H1 (cell line): Measurements from ENCODE around the gene SLC35F3. TPM values are rescaled to one million over a fixed set of nuclear protein-coding genes. Genes with fewer than 3 reads are reported as not detected.

Experiments used
- CTCF ChIA-PET: fragments of 300-600 bp; sonication (Branson Sonifier 250); formaldehyde crosslinking; loops from one replicate; lab custom pipeline; 2021; ENCODE audit not compliant: partially characterized antibody; lab: Charles Lee
- POLR2A ChIA-PET: fragments of 300-600 bp; sonication (Branson Sonifier 250); formaldehyde crosslinking; loops from one replicate; lab custom pipeline; 2021; ENCODE audit warnings: inconsistent platforms; ENCODE audit not compliant: partially characterized antibody; lab: Charles Lee
- DNase-seq, 2 experiments: peaks; one replicate each; pipeline versions ENCODE4 v3.0.0 to v3.0.0-alpha.2; 2010 to 2022; ENCODE audit warnings: low spot score in 2 of 2, low read depth in 1 of 2, mixed read lengths in 1 of 2
- FAIRE-seq: peaks from 2 replicates; lab custom pipeline; 2011; peaks lifted over from hg19 to GRCh38; lab: Jason Lieb, UNC
- H2AFZ ChIP-seq: 2 replicates; pipeline ENCODE4 v1.8.1; 2012; ENCODE audit warnings: low read length, inconsistent platforms
- H2AK5ac ChIP-seq: 2 replicates; pipeline ENCODE4 v1.6.1; 2013; ENCODE audit warnings: low read depth, low read length
- H2BK120ac ChIP-seq: replicated peaks from 2 replicates; pipeline ENCODE3; 2013; ENCODE audit warnings: low read depth, low read length, inconsistent platforms
- H2BK12ac ChIP-seq: 2 replicates; pipeline ENCODE4 v1.6.1; 2013; ENCODE audit warnings: low read depth, low read length
- H2BK15ac ChIP-seq: 2 replicates; pipeline ENCODE4 v1.6.1; 2013; ENCODE audit warnings: low read length
- H2BK20ac ChIP-seq: 2 replicates; pipeline ENCODE4 v1.6.1; 2013; ENCODE audit warnings: low read length
- H2BK5ac ChIP-seq: 2 replicates; pipeline ENCODE4 v1.6.1; 2013; ENCODE audit warnings: low read depth, low read length
- H3K14ac ChIP-seq: 2 replicates; pipeline ENCODE4 v1.6.1; 2013; ENCODE audit warnings: inconsistent platforms; ENCODE audit not compliant: insufficient read length
- H3K18ac ChIP-seq: 2 replicates; pipeline ENCODE4 v1.6.1; 2013; ENCODE audit warnings: low read length; ENCODE audit errors: extremely low read depth
- H3K23ac ChIP-seq: 2 replicates; pipeline ENCODE4 v1.6.1; 2013; ENCODE audit warnings: inconsistent platforms; ENCODE audit not compliant: insufficient read length
- H3K23me2 ChIP-seq: 2 replicates; pipeline ENCODE4 v1.6.1; 2013; ENCODE audit warnings: low read depth, low read length
- H3K27ac ChIP-seq: 2 replicates; pipeline ENCODE4 v1.6.1; 2011; ENCODE audit warnings: low read depth, low read length, inconsistent platforms
- H3K27me3 ChIP-seq, 4 experiments: replicated peaks in 1 of 4; 1 replicate in 1 of 4; 2 replicates in 3 of 4; pipeline versions ENCODE4 v1.6.1 to v1.8.1; 2011 to 2013; ENCODE audit warnings: low read length in 3 of 4, mild to moderate bottlenecking in 3 of 4, inconsistent platforms in 2 of 4, mixed read lengths in 2 of 4, moderate library complexity in 1 of 4; ENCODE audit not compliant: control insufficient read depth in 3 of 4, insufficient read depth in 3 of 4; ENCODE audit errors: extremely low read depth in 1 of 4
- H3K36me3 ChIP-seq, 4 experiments: 2 replicates each; pipeline versions ENCODE4 v1.6.1 to v1.8.1; 2011 to 2013; ENCODE audit warnings: mild to moderate bottlenecking in 4 of 4, low read length in 3 of 4, moderate library complexity in 2 of 4, control low read depth in 1 of 4, inconsistent platforms in 1 of 4; ENCODE audit not compliant: insufficient read depth in 4 of 4, control insufficient read depth in 2 of 4
- H3K4ac ChIP-seq: replicated peaks from 2 replicates; pipeline ENCODE3; 2013; ENCODE audit warnings: low read length, low read depth, mixed read lengths, inconsistent platforms; ENCODE audit not compliant: insufficient read length
- H3K4me1 ChIP-seq, 4 experiments: replicated peaks in 1 of 4; 1 replicate in 1 of 4; 2 replicates in 3 of 4; pipeline versions ENCODE4 v1.6.1 to v1.8.1; 2011 to 2013; ENCODE audit warnings: low read length in 3 of 4, inconsistent platforms in 2 of 4, mixed read lengths in 1 of 4; ENCODE audit not compliant: insufficient read depth in 4 of 4, control insufficient read depth in 3 of 4
- H3K4me2 ChIP-seq, 2 experiments: 2 replicates each; pipeline versions ENCODE4 v1.6.1 to v1.8.1; 2011 to 2013; ENCODE audit warnings: low read depth in 2 of 2, low read length in 2 of 2, control low read depth in 1 of 2, inconsistent platforms in 1 of 2, mild to moderate bottlenecking in 1 of 2; ENCODE audit not compliant: insufficient read depth in 1 of 2
- H3K4me3 ChIP-seq, 4 experiments: fragments of 200-600, 300-600 bp in 1 of 4; sonication (generic), shearing (Covaris generic), sonication (Bioruptor Twin) in 1 of 4; 2 replicates each; pipeline versions ENCODE4 v1.5.1 to v1.8.1; 2011 to 2016; ENCODE audit warnings: low read length in 4 of 4, low read depth in 3 of 4, control low read depth in 2 of 4, inconsistent platforms in 2 of 4, mild to moderate bottlenecking in 2 of 4, mixed read lengths in 1 of 4, moderate library complexity in 1 of 4; ENCODE audit not compliant: insufficient read depth in 2 of 4; ENCODE audit errors: extremely low read depth in 1 of 4
- H3K56ac ChIP-seq: replicated peaks from 2 replicates; pipeline ENCODE3; 2013; ENCODE audit warnings: low read depth, mild to moderate bottlenecking, mixed read lengths, low read length, inconsistent platforms; ENCODE audit not compliant: insufficient read length
- H3K79me1 ChIP-seq: 2 replicates; pipeline ENCODE4 v1.6.1; 2013; ENCODE audit warnings: low read depth, low read length, control low read depth
- H3K79me2 ChIP-seq, 2 experiments: 2 replicates each; pipeline versions ENCODE4 v1.6.1 to v1.8.1; 2012 to 2013; ENCODE audit warnings: low read length in 2 of 2, mild to moderate bottlenecking in 2 of 2, inconsistent platforms in 1 of 2; ENCODE audit not compliant: insufficient read depth in 2 of 2, control insufficient read depth in 1 of 2
- H3K9ac ChIP-seq, 4 experiments: replicated peaks in 1 of 4; 1 replicate in 1 of 4; 2 replicates in 3 of 4; pipeline versions ENCODE4 v1.6.1 to v1.8.1; 2011 to 2013; ENCODE audit warnings: low read depth in 3 of 4, low read length in 3 of 4, control low read depth in 2 of 4, mild to moderate bottlenecking in 2 of 4, moderate library complexity in 2 of 4, inconsistent platforms in 1 of 4; ENCODE audit errors: extremely low read depth in 1 of 4
- H3K9me3 ChIP-seq, 2 experiments: 2 replicates each; pipeline versions ENCODE4 v1.6.1 to v1.8.1; 2012 to 2013; ENCODE audit warnings: mild to moderate bottlenecking in 2 of 2, moderate library complexity in 2 of 2, control low read depth in 1 of 2, inconsistent platforms in 1 of 2, low read depth in 1 of 2, low read length in 1 of 2, mixed read lengths in 1 of 2; ENCODE audit not compliant: insufficient read depth in 2 of 2
- H4K20me1 ChIP-seq, 2 experiments: replicated peaks in 1 of 2; 2 replicates each; pipeline versions ENCODE3 to v1.8.1; 2011 to 2013; ENCODE audit warnings: inconsistent platforms in 2 of 2, low read length in 2 of 2, mild to moderate bottlenecking in 1 of 2; ENCODE audit not compliant: insufficient read depth in 2 of 2, control insufficient read depth in 1 of 2
- H4K5ac ChIP-seq: 2 replicates; pipeline ENCODE4 v1.6.1; 2013; ENCODE audit warnings: low read length, low read depth, mixed read lengths, inconsistent platforms; ENCODE audit not compliant: insufficient read length
- H4K8ac ChIP-seq: 2 replicates; pipeline ENCODE4 v1.8.0; 2013; ENCODE audit warnings: mild to moderate bottlenecking, moderate library complexity, low read length, inconsistent platforms; ENCODE audit not compliant: insufficient read depth; ENCODE audit errors: extremely low read depth
- H4K91ac ChIP-seq: replicated peaks from 2 replicates; pipeline ENCODE3; 2013; ENCODE audit warnings: low read length, mixed read lengths, inconsistent platforms; ENCODE audit not compliant: insufficient read length
- ATF3 ChIP-seq: IDR thresholded peaks from 2 replicates; pipeline ENCODE4 v1.6.1; 2011; ENCODE audit warnings: low read depth, mild to moderate bottlenecking, low read length; ENCODE audit not compliant: insufficient read depth
- BACH1 ChIP-seq: IDR thresholded peaks from 2 replicates; pipeline ENCODE4 v1.6.1; 2012; ENCODE audit warnings: low read length, improper control_type of control experiment
- EGR1 ChIP-seq: IDR thresholded peaks from 2 replicates; pipeline ENCODE4 v1.6.1; 2011; ENCODE audit warnings: low read depth, low read length, borderline replicate concordance
- EP300 ChIP-seq, 2 experiments: IDR thresholded peaks; 1 replicate in 1 of 2; 2 replicates in 1 of 2; pipeline ENCODE4 v1.6.1; 2011 to 2012; ENCODE audit warnings: low read depth in 2 of 2, low read length in 2 of 2, mild to moderate bottlenecking in 2 of 2, borderline replicate concordance in 1 of 2, inconsistent platforms in 1 of 2, moderate library complexity in 1 of 2
- EZH2 ChIP-seq: fragments of 200-600 bp; sonication (generic); IDR thresholded peaks from 2 replicates; pipeline ENCODE4 v1.7.1; 2012; ENCODE audit warnings: low read depth, mild to moderate bottlenecking, moderate library complexity, low read length, inconsistent platforms; ENCODE audit not compliant: severe bottlenecking
- FOSL1 ChIP-seq: IDR thresholded peaks from 2 replicates; pipeline ENCODE4 v1.6.1; 2011; ENCODE audit warnings: mild to moderate bottlenecking, low read depth, low read length, moderate library complexity; ENCODE audit not compliant: insufficient read depth
- GTF2F1 ChIP-seq: IDR thresholded peaks from 2 replicates; pipeline ENCODE4 v1.6.1; 2012; ENCODE audit warnings: low read depth, low read length, improper control_type of control experiment, borderline replicate concordance
- HDAC6 ChIP-seq: IDR thresholded peaks from one replicate; pipeline ENCODE4 v1.7.1; 2012; ENCODE audit warnings: low read depth, mild to moderate bottlenecking, inconsistent platforms, low read length, moderate library complexity
- JUN ChIP-seq: IDR thresholded peaks from 2 replicates; pipeline ENCODE4 v1.6.1; 2011; ENCODE audit warnings: low read depth, mild to moderate bottlenecking, improper control_type of control experiment, low read length
- KDM1A ChIP-seq: fragments of 200-600, 300-600 bp; sonication (generic); IDR thresholded peaks from 2 replicates; pipeline ENCODE4 v1.7.1; 2016; ENCODE audit warnings: mild to moderate bottlenecking, low read length, borderline replicate concordance
- KDM5A ChIP-seq: fragments of 200-600 bp; IDR thresholded peaks from 2 replicates; pipeline ENCODE4 v1.7.1; 2012; ENCODE audit warnings: mild to moderate bottlenecking, low read length, inconsistent platforms, mixed read lengths
- NRF1 ChIP-seq: IDR thresholded peaks from 2 replicates; pipeline ENCODE4 v1.6.1; 2011; ENCODE audit warnings: mild to moderate bottlenecking, low read depth, low read length, improper control_type of control experiment
- SP4 ChIP-seq: IDR thresholded peaks from 2 replicates; pipeline ENCODE4 v1.6.1; 2012; ENCODE audit warnings: low read length, inconsistent platforms
- TAF1 ChIP-seq: IDR thresholded peaks from 2 replicates; pipeline ENCODE4 v1.6.1; 2011; ENCODE audit warnings: mild to moderate bottlenecking, low read depth, low read length
- TCF12 ChIP-seq: IDR thresholded peaks from 2 replicates; pipeline ENCODE4 v1.6.1; 2011; ENCODE audit warnings: low read depth, mild to moderate bottlenecking, low read length
- WGBS, 2 experiments: shearing (Covaris generic) in 1 of 2; methylation state at CpG; one replicate each; pipeline versions ENCODE4 v1.1.6 to v1.1.7; 2013 to 2015; ENCODE audit warnings: low lambda C conversion rate in 2 of 2, mixed read lengths in 2 of 2, inconsistent platforms in 1 of 2, low coverage in 1 of 2, missing lambda C conversion rate in 1 of 2; ENCODE audit not compliant: insufficient replicate concordance in 2 of 2, insufficient coverage in 1 of 2, insufficient read length in 1 of 2; ENCODE audit errors: extremely low coverage in 1 of 2, missing lambda C conversion rate in 1 of 2; 5-methylcytosine and 5-hydroxymethylcytosine counted together
- polyA plus RNA-seq, 7 experiments: library from polyadenylated mRNA; depleted of rRNA in 3 of 7; stranded (reverse) in 5 of 7; unstranded in 2 of 7; fragments of >200 nt in 5 of 7; fragments of 200-250 nt in 2 of 7; gene quantifications; 1 replicate in 5 of 7; 2 replicates in 1 of 7; 4 replicates in 1 of 7; pipeline versions ENCODE4 v1.2.1 to v1.2.3, GENCODE V29; 2011 to 2013; ENCODE audit warnings: missing spikeins in 2 of 7, mixed read lengths in 2 of 7
- total RNA-seq: library from RNA; stranded (reverse); fragmentation: NEBNext Ultra II Directional; extraction: Animal tissue kit (Norgen Biotek cat#: 25700); gene quantifications from 2 replicates; pipeline ENCODE4 v1.2.1, GENCODE V29; 2021

Gene SLC35F3
- total and polyA plus RNA-seq, 2 of the 8 experiments (the other 6 are each of a cell fraction or from before 2014, with no cell fraction given): 0.78 to 1.2 TPM

- Histone ChIP-seq H3K79me1 (no peaks in the 10 kb centered on the region), H3K9me3 (no peaks in the 10 kb centered on the region), H3K27ac (no peak overlapping the region), H3K4me2 (no peak overlapping the region), H4K20me1 (peaks cover 0 to 3% of the 10 kb centered on the region in 2 experiments), H3K27me3 (no peaks in the 10 kb centered on the region), H2BK20ac (no peak overlapping the region), H2BK5ac (no peak overlapping the region), H4K5ac (no peak overlapping the region), H2AFZ (no peak overlapping the region), H3K14ac (no peak overlapping the region), H3K23me2 (no peaks in the 10 kb centered on the region), H4K8ac (no peak overlapping the region), H4K91ac (no peak overlapping the region), H3K4me3 (no peak overlapping the region), H3K9ac (no peak overlapping the region), H3K79me2 (no peaks in the 10 kb centered on the region), H2BK120ac (no peak overlapping the region), H2AK5ac (no peak overlapping the region), H3K36me3 (no peaks in the 10 kb centered on the region), H3K23ac (no peak overlapping the region), H3K56ac (no peak overlapping the region), H3K4me1 (no peaks in the 10 kb centered on the region; a peak in 1 of 7 replicates), H2BK15ac (no peak overlapping the region), H2BK12ac (no peak overlapping the region), H3K4ac (no peak overlapping the region), H3K18ac (no peak overlapping the region)
- FAIRE-seq (no peak), DNase-seq (no peak)
- 84% methylated on average over 4 of the region's 4 CpGs; no CpG with 5 or more reads in 1 of the 2 experiments for WGBS, 2 experiments
- POLR2A ChIA-PET: no interaction called here
- CTCF ChIA-PET: interaction anchor here (0.9 to 4.0 kb wide), 4 partner anchors 9 to 580 kb away, joined by 3 to 18 read pairs (median 3); no protein-coding TSS in a partner anchor
- TF ChIP-seq KDM1A (no peak), EZH2 (no peak), BACH1 (no peak), SP4 (no peak), TCF12 (no peak), ATF3 (no peak), EP300 (IDR thresholded peaks at IDR 0.05; ENCODE audit: borderline replicate concordance in 1 of 2, low read depth in 2 of 2, low read length in 2 of 2) (no peak), TAF1 (no peak), GTF2F1 (no peak), KDM5A (no peak), NRF1 (no peak), FOSL1 (no peak), EGR1 (no peak), HDAC6 (no peak), JUN (no peak)
These were observed 40.1 kb downstream of the SLC35F3 start for GRCh38 chr1:233944601-233945000.
